Measurements from ENCODE around the gene CASK.
"Not testable (repeated sequence)": the region's sequence is repeated elsewhere in the genome, so short reads cannot be mapped to it uniquely, and the experiment has no call there.

The CASK gene

GRCh38 chrX:41688156-41688555 is 235.2 kb downstream of the CASK start:
- DNase-seq, result no peak

- no peak for DNase-seq
These were observed 236.6 kb downstream of the CASK start for GRCh38 chrX:41686788-41687187.

GRCh38 chrX:41684940-41685339 is 238.4 kb downstream of the CASK start:
- DNase-seq, result no peak

GRCh38 chrX:41684138-41684537 is 239.2 kb downstream of the CASK start:
- no peak for DNase-seq

GRCh38 chrX:41677183-41678060 is 245.9 kb downstream of the CASK start:
- no peak for DNase-seq

- not testable (repeated sequence) for DNase-seq
These were observed 247.0 kb downstream of the CASK start for GRCh38 chrX:41676361-41676760.

- DNase-seq, result peak; percentile 55
These were observed 250.7 kb downstream of the CASK start for GRCh38 chrX:41672643-41673042.

- DNase-seq, result no peak
These were observed 252.3 kb downstream of the CASK start for GRCh38 chrX:41671082-41671481.

- DNase-seq, result no peak
These were observed 253.2 kb downstream of the CASK start for GRCh38 chrX:41670112-41670511.

- no peak for DNase-seq
These were observed 255.7 kb downstream of the CASK start for GRCh38 chrX:41667631-41668030.

GRCh38 chrX:41666251-41666650 is 257.1 kb downstream of the CASK start:
- DNase-seq, result no peak

GRCh38 chrX:41665686-41666085 is 257.7 kb downstream of the CASK start:
- DNase-seq, result no peak

GRCh38 chrX:41664908-41665307 is 258.4 kb downstream of the CASK start:
- DNase-seq, result no peak

- DNase-seq, result peak; percentile 53
These were observed 258.9 kb downstream of the CASK start for GRCh38 chrX:41664375-41664901.

- DNase-seq, result peak; percentile 21
These were observed 261.8 kb downstream of the CASK start for GRCh38 chrX:41661366-41662095.

GRCh38 chrX:41655631-41656030 is 267.7 kb downstream of the CASK start:
- no peak for DNase-seq

- DNase-seq, result no peak
These were observed 268.3 kb downstream of the CASK start for GRCh38 chrX:41655101-41655500.

GRCh38 chrX:41653125-41653524 is 270.2 kb downstream of the CASK start:
- DNase-seq, result no peak

- not testable (repeated sequence) for DNase-seq
These were observed 277.2 kb downstream of the CASK start for GRCh38 chrX:41646201-41646600.

- no peak for DNase-seq
These were observed 289.1 kb downstream of the CASK start for GRCh38 chrX:41634284-41634683.

GRCh38 chrX:41630091-41630490 is 293.3 kb downstream of the CASK start:
- DNase-seq, result no peak

- DNase-seq, result no peak
These were observed 293.8 kb downstream of the CASK start for GRCh38 chrX:41629539-41629938.

GRCh38 chrX:41621222-41621723 is 302.1 kb downstream of the CASK start:
- DNase-seq, result no peak

- no peak for DNase-seq
These were observed 304.1 kb downstream of the CASK start for GRCh38 chrX:41619221-41619620.
